Natural killer cell treated with Interleukin-12 subunit alpha and Interleukin-12 subunit beta and Interleukin-15 and Interleukin-18, amount 100 ng/mL, for 72 hours (primary cell): ENCODE results near the gene SMG6. TPM values are rescaled to one million over a fixed set of nuclear protein-coding genes. Genes with fewer than 3 reads are reported as not detected.

Experiments used
- ATAC-seq, 2 donors: fragments of 150-1000 bp; cut with Tn5 transposase in 1 of 2; sonication (Bioruptor Pico), chemical (Tn5 transposase) in 1 of 2; 2 replicates each; pipeline ENCODE4 v1.10.0; 2021
- DNase-seq: peaks from one replicate; pipeline ENCODE4 v3.0.0; 2022; ENCODE audit warnings: low spot score
- H3K27ac Mint-ChIP-seq, 2 donors: 1 replicate in 1 of 2; 2 replicates in 1 of 2; pipeline ENCODE4 v1.8.0; 2022; ENCODE audit warnings: mixed read lengths in 2 of 2, mild to moderate bottlenecking in 1 of 2, moderate library complexity in 1 of 2
- H3K27me3 Mint-ChIP-seq, 2 donors: 1 replicate in 1 of 2; 2 replicates in 1 of 2; pipeline ENCODE4 v1.8.0; 2022; ENCODE audit warnings: mixed read lengths in 2 of 2
- H3K36me3 Mint-ChIP-seq: one replicate; pipeline ENCODE4 v1.8.0; 2022; ENCODE audit warnings: mixed read lengths
- H3K4me1 Mint-ChIP-seq, 2 donors: 1 replicate in 1 of 2; 2 replicates in 1 of 2; pipeline ENCODE4 v1.8.0; 2022; ENCODE audit warnings: low read depth in 2 of 2, mixed read lengths in 2 of 2, mild to moderate bottlenecking in 1 of 2
- H3K4me3 Mint-ChIP-seq: one replicate; pipeline ENCODE4 v1.8.0; 2022; ENCODE audit warnings: mixed read lengths
- H3K9me3 Mint-ChIP-seq: 2 replicates; pipeline ENCODE4 v1.8.0; 2022; ENCODE audit warnings: mixed read lengths
- total RNA-seq, 2 donors: library from RNA; stranded (reverse); gene quantifications; one replicate each; pipeline ENCODE4 v1.2.3, GENCODE V29; 2022

SMG6 gene
- total RNA-seq, 2 donors from 2014 or later = 33.6 to 74.7 TPM

GRCh38 chr17:2125013-2125535 is 178.5 kb downstream of the SMG6 start:
- no peak for ATAC-seq
- Mint-ChIP-seq H3K27ac (no peak overlapping the region), H3K4me3 (no peak overlapping the region), H3K4me1 (peaks cover 34 to 37% of the 10 kb centered on the region in 2 donors), H3K36me3 (peaks cover 3% of the 10 kb centered on the region), H3K9me3 (no peaks in the 10 kb centered on the region), H3K27me3 (no peaks in the 10 kb centered on the region)
- DNase-seq = no peak

DNA sequence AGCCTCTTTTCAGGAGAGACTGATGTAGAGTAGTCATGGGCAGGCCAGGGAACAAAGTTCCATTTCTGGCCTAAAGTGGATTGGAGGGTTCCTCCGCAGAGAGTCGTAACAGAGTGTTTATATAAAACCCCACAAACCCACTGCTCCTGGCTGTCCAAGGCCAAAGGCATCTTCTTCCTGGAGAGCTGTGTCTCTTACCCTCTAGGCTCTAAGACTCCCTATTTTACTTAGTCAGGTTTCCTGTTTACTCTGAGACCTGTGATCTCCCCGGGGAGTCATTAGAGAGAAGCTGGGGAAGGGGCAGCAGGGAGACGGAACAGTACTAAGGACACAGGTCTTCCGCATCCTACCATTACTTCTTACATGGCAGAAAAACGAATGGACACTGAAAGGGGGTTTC is 179.2 kb downstream of the SMG6 start:
- no peaks in the 10 kb centered on the region for H3K9me3 Mint-ChIP-seq
- peaks cover 36 to 38% of the 10 kb centered on the region in 2 donors for H3K4me1 Mint-ChIP-seq
- H3K4me3 Mint-ChIP-seq = no peak overlapping the region
- H3K27me3 Mint-ChIP-seq = no peaks in the 10 kb centered on the region
- peak overlapping the region; percentile 16 to 72 for H3K27ac Mint-ChIP-seq
- ATAC-seq (no peak), DNase-seq (no peak)
- H3K36me3 Mint-ChIP-seq = peaks cover 6% of the 10 kb centered on the region

GRCh38 chr17:2123375-2124251 is 180.0 kb downstream of the SMG6 start:
- DNase-seq (no peak), ATAC-seq (peak in 1 of 2 donors; percentile 51)
- H3K36me3 Mint-ChIP-seq = peaks cover 6% of the 10 kb centered on the region
- no peaks in the 10 kb centered on the region for H3K27me3 Mint-ChIP-seq
- H3K27ac Mint-ChIP-seq = peak overlapping the region; percentile 16 to 72
- peak overlapping the region; percentile 64 for H3K4me3 Mint-ChIP-seq
- peaks cover 36 to 38% of the 10 kb centered on the region in 2 donors for H3K4me1 Mint-ChIP-seq
- H3K9me3 Mint-ChIP-seq = no peaks in the 10 kb centered on the region

DNA sequence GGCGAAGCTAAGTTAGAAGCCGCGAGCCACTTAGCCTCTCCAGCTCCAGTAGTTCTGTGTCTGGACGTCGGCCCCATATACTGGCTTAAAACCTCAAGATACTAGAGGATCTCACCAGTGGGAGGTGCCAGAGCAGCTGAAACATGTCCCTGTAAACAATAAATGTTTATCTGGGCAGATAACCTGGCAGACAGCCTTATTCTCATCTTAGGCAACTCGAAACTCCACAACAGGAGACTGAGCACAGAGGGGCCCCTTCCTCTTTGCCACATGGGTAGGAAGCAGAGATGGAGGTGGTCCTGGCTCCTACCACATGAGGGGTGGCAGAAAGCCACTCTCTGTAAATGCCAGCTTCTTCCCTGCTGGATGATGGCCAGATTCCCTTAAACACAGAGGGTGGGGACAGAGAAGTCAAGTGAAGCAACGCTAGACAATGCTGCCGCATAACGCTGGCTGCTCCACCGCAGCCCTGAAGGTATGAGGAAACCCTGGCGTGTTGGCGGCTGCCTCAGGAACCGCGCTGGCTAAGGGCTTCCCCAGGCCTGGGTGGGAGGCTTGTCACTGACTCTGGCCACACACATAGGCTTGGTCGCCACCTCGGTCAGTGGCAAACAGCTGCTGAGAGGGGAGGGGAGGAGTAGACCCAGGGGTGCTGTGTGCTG is 180.8 kb downstream of the SMG6 start:
- no peaks in the 10 kb centered on the region for H3K9me3 Mint-ChIP-seq
- peaks cover 36 to 38% of the 10 kb centered on the region in 2 donors for H3K4me1 Mint-ChIP-seq
- H3K27me3 Mint-ChIP-seq = no peaks in the 10 kb centered on the region
- ATAC-seq = peak; percentile 84 to 98
- DNase-seq = peak; percentile 85
- H3K4me3 Mint-ChIP-seq = peak overlapping the region; percentile 64
- peaks cover 6% of the 10 kb centered on the region for H3K36me3 Mint-ChIP-seq
- peak overlapping the region; percentile 16 to 72 for H3K27ac Mint-ChIP-seq

DNA sequence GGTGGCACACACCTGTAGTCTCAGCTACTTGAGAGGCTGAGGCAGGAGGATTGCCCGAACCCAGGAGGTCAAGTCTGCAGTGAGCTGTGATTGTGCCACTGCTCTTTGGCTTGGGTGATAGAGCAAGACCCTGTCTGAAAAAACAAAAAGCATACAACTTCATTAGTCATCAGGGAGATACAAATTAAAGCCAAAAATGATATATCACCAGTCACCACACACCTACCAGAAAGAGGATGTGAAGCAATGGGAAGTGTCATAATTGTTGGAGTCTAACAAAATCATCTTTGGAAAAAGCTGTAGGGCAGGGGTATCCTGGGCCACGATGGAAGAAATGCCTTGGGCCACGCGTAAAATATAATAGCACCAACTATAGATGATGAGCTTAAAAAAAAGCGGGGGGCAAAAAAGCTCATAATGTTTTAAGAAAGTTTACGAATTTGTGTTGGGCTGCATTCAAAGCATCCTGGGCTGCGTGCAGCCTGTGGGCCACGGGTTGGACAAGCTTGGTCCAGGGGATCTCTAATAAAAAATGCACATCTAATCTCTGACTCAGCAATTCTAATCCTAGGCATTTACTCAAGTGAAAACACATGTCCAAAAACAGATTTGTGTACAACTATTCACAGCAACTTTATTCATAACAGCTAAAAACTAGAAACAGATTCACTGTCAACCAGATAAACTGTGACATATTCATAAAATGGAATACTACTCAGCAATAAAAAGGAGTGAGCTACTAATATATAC is 182.8 kb downstream of the SMG6 start:
- DNase-seq (no peak), ATAC-seq (no peak)
- peak overlapping the region in 1 of 2 donors; percentile 37 for H3K27ac Mint-ChIP-seq
- peaks cover 36 to 38% of the 10 kb centered on the region in 2 donors for H3K4me1 Mint-ChIP-seq
- H3K9me3 Mint-ChIP-seq = no peaks in the 10 kb centered on the region
- no peak overlapping the region for H3K4me3 Mint-ChIP-seq
- H3K27me3 Mint-ChIP-seq = no peaks in the 10 kb centered on the region
- H3K36me3 Mint-ChIP-seq = peaks cover 6% of the 10 kb centered on the region

- Mint-ChIP-seq H3K9me3 (no peaks in the 10 kb centered on the region), H3K27me3 (no peaks in the 10 kb centered on the region), H3K4me3 (no peak overlapping the region), H3K27ac (no peak overlapping the region), H3K4me1 (peaks cover 2 to 4% of the 10 kb centered on the region in 2 donors), H3K36me3 (no peaks in the 10 kb centered on the region)
- no peak for ATAC-seq
- DNase-seq = no peak
These were observed 190.3 kb downstream of the SMG6 start for GRCh38 chr17:2113279-2113622.

- Mint-ChIP-seq H3K27me3 (no peaks in the 10 kb centered on the region), H3K27ac (no peak overlapping the region), H3K4me3 (no peak overlapping the region), H3K36me3 (no peaks in the 10 kb centered on the region), H3K9me3 (no peaks in the 10 kb centered on the region), H3K4me1 (peaks cover 2 to 9% of the 10 kb centered on the region in 2 donors)
- DNase-seq = no peak
- no peak for ATAC-seq
These were observed 191.9 kb downstream of the SMG6 start for GRCh38 chr17:2111691-2112090.

DNA sequence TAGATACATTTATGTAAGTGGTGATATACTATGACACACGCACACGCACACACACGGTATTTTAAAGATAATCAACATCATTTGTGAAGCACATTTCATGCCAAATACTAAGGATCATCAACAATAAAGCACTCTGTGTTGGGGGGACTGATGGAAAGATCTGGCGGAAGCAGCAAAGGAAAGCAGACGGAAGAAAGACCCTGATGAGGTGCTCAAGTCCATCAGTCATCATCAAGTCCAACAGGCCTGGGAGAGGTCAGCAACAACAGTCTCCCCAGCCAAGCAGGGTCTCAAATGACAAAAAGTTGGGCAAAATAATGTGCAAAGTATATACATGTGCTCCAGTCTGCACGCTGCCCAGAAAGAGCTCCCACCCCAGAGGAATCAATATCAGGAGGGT is 193.1 kb downstream of the SMG6 start:
- no peak for DNase-seq
- H3K4me3 Mint-ChIP-seq = no peak overlapping the region
- H3K27me3 Mint-ChIP-seq = no peaks in the 10 kb centered on the region
- H3K4me1 Mint-ChIP-seq = peaks cover 6 to 9% of the 10 kb centered on the region in 2 donors
- H3K27ac Mint-ChIP-seq = no peak overlapping the region
- ATAC-seq = no peak
- H3K36me3 Mint-ChIP-seq = no peaks in the 10 kb centered on the region
- H3K9me3 Mint-ChIP-seq = no peaks in the 10 kb centered on the region

DNA sequence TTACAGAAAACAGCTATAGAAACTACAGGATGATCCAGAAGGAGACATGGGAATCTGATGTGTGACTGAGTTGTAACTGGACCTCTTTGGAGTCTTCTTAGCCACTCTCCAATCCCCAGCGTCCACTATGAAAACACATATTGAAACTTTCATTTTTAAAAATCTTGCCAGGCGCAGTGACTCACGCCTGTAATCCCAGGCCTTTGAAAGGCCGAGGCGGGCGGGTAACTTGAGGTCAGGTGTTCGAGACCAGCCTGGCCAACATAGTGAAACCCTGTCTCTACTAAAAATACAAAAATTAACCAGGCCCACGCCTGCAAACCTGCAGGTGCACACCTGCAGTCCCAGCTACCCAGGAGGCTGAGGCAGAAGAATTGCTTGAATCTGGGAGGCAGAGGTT is 195.4 kb downstream of the SMG6 start:
- Mint-ChIP-seq H3K4me3 (no peak overlapping the region), H3K9me3 (no peaks in the 10 kb centered on the region), H3K27ac (no peak overlapping the region), H3K36me3 (no peaks in the 10 kb centered on the region), H3K27me3 (no peaks in the 10 kb centered on the region), H3K4me1 (peaks cover 3 to 16% of the 10 kb centered on the region in 2 donors)
- DNase-seq (no peak), ATAC-seq (no peak)

DNA sequence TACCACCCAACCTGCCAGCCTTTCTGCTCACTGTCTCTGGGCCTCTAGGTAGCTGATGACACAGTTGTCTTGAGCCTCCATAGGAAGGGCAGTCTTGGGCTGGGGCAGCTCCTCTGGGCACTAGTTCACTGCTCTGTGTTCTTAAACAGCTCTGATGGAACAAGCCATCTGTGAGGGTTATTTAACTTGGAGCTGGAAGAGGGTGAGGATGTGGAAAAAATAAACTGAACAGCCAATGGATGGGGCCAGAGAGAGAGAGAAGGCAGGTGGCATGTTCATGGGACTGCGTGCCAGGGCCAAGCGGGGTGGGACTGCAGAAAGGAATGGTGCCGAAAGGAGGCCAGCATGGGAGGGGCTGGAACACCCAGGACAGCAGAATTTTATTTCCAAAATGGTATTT is 196.1 kb downstream of the SMG6 start:
- ATAC-seq = no peak
- H3K4me1 Mint-ChIP-seq = peaks cover 10 to 22% of the 10 kb centered on the region in 2 donors
- no peak for DNase-seq
- no peaks in the 10 kb centered on the region for H3K27me3 Mint-ChIP-seq
- H3K27ac Mint-ChIP-seq = no peak overlapping the region
- H3K4me3 Mint-ChIP-seq = no peak overlapping the region
- no peaks in the 10 kb centered on the region for H3K9me3 Mint-ChIP-seq
- H3K36me3 Mint-ChIP-seq = no peaks in the 10 kb centered on the region

DNA sequence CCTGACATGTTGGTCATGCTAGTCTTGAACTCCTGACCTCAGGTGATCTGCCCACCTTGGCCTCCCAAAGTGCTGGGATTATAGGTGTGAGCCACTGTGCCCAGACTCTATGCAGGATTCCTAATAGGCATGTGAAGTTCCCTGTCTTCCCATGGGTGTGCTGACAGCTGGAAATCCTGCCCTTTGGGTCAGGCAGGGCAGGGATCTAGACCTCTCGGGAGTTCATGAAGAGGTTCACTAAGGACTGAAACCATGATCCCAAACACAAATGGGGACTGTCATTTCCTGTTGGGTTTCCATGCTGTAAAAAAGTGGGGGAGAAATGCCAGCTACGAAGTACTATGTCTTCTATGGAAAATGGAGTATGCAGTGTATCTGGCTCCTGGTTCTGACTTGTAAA is 196.5 kb downstream of the SMG6 start:
- H3K36me3 Mint-ChIP-seq = no peaks in the 10 kb centered on the region
- peak overlapping the region in 1 of 2 donors; percentile 37 for H3K27ac Mint-ChIP-seq
- H3K4me3 Mint-ChIP-seq = no peak overlapping the region
- H3K9me3 Mint-ChIP-seq = no peaks in the 10 kb centered on the region
- no peak for ATAC-seq
- H3K4me1 Mint-ChIP-seq = peaks cover 11 to 23% of the 10 kb centered on the region in 2 donors
- DNase-seq = no peak
- H3K27me3 Mint-ChIP-seq = no peaks in the 10 kb centered on the region

GRCh38 chr17:2106308-2106955 is 197.2 kb downstream of the SMG6 start:
- Mint-ChIP-seq H3K9me3 (no peaks in the 10 kb centered on the region), H3K4me1 (peaks cover 16 to 29% of the 10 kb centered on the region in 2 donors), H3K4me3 (no peak overlapping the region), H3K27me3 (no peaks in the 10 kb centered on the region), H3K36me3 (no peaks in the 10 kb centered on the region), H3K27ac (no peak overlapping the region)
- DNase-seq = no peak
- no peak for ATAC-seq

- Mint-ChIP-seq H3K4me1 (peaks cover 20 to 33% of the 10 kb centered on the region in 2 donors), H3K9me3 (no peaks in the 10 kb centered on the region)
- ATAC-seq = no peak
These were observed 197.9 kb downstream of the SMG6 start for GRCh38 chr17:2105663-2106062.

More at GRCh38 chr17:2105663-2106062, 197.9 kb downstream of the SMG6 start:
- H3K27me3 Mint-ChIP-seq = no peaks in the 10 kb centered on the region
- no peaks in the 10 kb centered on the region for H3K36me3 Mint-ChIP-seq
- no peak overlapping the region for H3K27ac Mint-ChIP-seq
- DNase-seq = no peak
- no peak overlapping the region for H3K4me3 Mint-ChIP-seq
